AML-193 (cell line): ENCODE results near the gene AUNIP.

Experiments
- DNase-seq, 2 experiments: peaks; one replicate each; lab custom pipeline; 2025; lab: John Stamatoyannopoulos, UW

AUNIP gene

DNA sequence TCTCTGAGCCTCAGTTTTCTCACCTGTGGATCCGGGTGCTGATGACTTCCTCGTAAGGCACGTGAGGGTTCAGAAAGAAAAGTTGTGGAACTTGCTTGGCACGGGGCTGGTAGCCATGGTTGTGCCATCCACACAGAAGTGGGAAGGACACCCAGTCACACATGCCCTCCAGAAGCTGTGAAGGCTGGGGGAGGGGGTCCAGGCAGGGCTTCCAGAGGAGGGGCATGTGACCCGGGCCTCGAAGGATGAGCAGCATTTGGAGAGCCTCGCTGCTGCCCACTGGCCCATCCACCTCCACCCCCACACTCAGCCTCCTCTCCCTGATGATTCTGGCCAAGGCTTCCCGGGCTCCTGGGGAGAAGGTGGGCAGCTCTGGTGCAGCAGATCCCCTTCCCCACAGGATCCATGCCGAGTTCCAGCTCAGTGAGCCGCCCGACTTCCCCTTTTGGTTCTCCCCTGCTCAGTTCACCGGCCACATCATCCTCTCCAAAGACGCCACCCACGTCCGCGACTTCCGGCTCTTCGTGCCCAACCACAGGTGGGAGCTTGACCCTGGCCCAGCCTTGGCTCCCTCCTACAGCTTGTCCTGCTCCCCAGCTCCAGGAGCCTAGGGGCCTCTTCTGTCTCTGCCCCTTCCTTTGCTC, 49.9 kb downstream of the AUNIP start:
- DNase-seq, result peak; percentile 45 to 63

DNA sequence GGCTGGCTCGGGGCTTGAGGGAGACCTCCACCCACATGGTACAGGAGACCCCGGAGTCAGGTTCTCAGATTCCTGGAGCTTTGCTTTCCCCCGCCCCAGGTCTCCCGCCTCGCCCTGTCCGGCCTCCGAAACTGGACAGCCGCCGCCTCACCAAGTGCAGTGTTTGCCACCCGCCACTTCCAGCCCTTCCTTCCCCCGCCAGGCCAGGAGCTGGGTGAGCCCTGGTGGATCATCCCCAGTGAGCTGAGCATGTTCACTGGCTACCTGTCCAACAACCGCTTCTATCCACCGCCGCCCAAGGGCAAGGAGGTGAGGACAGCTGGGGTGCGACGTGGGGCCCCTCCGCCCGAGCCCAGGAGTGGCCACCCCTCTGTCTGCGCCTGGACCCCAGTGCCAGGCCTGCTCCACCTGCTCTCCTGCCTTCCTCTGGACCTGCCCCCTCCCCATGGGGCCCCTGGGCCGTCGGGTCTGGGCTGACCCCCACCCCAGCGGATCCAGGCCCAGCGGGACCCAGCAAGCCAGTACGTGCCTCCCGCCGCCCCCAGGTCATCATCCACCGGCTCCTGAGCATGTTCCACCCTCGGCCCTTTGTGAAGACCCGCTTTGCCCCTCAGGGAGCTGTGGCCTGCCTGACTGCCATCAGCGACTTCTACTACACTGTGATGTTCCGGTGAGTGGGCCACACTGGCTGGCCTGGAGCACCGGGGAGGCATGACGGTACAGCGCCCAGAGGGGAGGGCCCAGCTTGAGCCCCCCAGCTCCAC, 50.6 kb downstream of the AUNIP start:
- DNase-seq, result no peak

DNA sequence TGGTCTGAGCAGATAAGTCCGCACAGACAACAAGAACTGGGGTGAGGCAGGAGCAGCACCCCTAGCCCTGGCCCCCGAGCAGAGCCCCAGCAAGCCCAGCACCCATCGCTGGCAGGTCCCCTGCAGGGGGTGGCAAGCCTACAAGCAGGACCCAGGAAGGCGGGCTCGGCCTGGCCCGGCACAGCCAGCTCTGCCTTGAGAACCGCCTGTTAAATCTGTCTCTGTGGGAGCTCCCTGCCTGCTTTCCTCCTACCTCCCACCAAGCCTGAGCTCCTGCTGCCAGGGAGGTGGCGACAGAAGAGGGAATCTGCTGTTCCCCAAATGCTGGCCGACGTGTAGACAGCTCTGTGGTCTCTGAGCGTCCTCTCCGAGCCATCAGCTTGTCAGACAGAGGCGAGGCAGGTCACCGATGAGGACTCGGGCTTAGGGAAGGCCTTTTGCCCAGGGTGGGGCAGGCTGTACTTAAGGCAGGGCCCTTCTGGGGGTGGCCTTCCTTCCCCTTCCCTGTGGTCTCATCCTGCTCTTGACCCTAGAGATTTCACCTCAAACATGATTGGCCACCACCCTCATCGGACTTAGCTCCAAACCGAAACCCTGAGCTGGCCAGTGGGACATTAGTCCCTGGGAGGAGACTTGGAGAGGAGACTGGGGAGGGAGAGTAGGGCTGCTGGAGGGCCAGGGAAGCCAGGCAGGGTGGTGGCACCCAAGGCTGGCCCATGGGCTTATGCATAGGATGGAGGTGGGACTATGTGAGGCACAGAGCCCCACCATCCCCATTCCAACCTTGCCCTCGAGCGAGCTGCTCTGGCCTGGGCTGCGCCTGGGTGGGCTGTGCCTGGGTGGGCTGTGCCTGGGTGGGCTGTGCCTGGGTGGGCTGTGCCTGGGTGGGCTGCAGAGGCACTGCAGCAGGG, 51.5 kb downstream of the AUNIP start:
- DNase-seq, result no peak

DNA sequence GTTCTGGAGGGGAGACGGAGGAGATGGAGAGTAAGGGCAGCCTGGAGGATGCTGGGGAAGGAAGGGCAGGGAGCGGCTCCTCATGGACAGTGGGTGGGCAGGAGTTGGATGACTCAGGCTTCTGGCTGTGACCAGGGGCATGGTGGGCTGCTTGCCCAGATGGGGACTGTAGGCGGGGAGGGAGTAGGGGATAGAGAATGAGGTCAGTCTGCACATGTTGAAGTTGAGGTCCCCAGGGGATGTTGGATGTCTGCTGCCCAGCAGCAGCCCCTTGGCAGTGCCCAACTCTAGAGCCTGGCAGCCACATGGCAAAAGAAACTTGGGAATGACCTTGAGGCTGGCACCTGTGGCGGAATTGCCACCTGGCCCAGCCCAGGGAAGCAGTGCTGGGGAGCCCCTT, 52.8 kb downstream of the AUNIP start:
- no peak for DNase-seq

- DNase-seq, result no peak
These were observed 53.4 kb downstream of the AUNIP start for GRCh38 chr1:25805863-25806225.

DNA sequence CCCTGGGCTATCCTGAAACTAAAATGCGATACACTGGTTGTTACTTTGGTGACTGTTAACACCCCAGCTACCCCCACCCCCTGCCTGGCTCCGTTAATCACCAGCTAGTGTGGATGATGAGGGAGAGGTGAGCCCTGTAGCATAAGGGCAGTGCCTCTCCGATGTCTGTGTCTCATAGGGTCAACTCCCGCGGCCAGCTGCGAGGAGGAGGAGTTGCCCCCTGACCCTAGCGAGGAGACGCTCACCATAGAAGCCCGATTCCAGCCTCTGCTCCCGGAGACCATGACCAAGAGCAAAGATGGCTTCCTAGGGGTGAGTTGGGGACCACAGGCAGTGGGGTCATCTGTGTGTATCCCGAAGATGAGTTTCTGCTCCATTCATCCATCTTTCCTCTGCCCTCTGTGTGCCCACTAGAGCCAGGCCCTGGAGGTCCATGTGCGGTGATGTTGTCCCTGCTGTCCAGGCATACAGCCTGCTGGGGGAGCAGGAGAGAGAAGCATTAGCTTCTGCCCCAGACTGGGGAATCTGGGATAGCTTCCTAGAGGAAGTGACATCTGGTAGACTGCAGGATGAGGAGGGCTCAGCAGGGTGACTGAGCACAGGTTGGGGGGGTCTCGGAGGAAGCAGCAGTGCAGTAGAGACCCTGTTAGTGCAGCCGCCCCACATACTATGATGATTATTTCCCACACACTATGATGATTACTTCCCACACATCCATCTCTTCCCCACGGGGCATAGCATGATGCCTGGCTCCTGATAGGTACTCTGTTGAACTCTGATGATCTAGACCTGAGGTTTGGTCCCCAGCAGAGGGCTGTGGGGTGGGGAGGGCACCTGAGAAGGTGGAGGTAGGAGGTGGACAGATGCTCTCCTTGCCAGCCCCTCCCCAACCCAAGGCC, 54.0 kb downstream of the AUNIP start:
- DNase-seq, result no peak

DNA sequence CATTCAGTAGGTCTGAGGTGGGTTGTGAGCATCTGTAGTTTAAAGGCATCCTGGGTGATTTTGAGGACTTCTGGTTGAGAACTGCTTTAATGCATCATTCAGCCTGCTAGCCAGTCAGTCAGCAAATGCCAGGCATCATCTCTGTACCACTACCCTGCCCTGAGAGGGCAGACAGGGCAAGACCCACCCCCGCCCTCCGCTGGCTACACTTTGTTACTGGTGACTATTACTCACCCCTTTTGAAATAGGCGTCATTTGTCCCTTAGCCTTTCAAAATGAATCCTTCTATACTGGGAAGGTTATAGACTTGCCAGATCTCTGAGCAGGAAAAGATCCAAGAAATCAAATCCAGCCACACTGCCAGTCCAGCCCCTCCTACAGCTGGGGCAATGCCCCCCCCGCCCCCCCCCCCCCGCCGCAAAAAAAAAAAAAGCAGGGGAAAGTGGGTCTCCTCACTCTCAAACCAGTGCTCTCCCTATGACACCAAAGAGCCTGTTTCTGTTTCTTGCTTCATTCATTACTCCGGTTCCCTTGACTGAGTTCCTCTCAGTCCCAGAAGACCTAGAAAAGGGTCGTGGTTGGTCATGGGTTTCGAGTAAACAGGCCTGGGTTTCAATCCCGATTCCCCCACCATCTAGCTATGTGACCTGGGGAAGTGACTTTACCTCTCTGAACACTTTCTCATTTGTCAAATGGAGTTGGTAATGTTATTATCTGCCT, 54.9 kb downstream of the AUNIP start:
- DNase-seq, result no peak

GRCh38 chr1:25803368-25803767, 55.9 kb downstream of the AUNIP start:
- no peak for DNase-seq

DNA sequence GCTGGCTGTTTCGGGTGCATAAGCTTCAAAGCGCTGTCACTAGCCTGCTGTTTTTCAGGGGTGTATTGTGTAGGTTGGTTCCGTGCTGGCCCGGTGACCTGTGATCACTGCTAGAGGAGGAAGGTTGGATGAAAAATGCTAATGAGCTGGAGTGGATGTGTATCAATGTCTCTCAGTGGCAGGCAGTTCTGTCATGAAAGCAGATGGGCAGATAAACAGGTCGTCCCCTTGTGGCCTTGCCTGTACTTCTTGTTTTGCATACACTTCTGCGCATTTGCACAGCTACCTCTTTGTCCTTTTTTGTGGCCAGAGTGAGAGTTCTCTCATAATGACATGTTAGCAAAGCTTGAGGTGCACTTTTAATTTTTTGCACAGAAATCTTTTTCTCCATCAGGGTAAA, 56.3 kb downstream of the AUNIP start:
- peak; percentile 10 to 27 for DNase-seq

DNA sequence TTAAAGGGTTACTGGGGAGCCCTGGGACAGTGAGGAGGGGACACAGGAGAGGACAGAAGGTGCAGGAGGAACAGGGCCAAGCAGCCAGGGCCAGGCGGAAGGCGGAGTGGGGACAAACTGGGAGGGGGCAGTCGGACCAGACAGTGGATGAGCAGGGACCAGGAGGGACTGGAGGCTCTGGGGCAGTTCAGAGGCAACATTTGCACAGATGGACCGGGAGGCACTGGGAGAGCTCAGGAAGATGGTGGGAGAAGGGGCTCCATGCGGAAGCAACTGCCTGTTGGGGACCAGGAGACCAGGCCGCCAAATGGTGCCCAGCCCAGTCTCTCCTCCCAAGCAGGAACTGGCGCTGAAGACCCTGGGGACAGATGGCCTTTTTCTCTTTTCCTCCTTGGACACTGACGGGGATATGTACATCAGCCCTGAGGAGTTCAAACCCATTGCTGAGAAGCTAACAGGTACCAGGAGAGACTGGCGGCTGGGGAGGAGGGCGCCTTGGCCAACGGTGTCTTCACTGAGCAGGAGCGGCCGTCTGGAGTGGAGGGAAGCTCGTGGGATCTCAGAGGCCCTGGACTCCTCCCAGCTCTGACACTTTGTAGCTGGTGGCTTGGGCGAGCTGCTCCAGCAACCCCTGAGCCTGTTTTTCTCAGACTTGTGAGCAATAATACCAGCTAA, 58.4 kb downstream of the AUNIP start:
- no peak for DNase-seq

DNA sequence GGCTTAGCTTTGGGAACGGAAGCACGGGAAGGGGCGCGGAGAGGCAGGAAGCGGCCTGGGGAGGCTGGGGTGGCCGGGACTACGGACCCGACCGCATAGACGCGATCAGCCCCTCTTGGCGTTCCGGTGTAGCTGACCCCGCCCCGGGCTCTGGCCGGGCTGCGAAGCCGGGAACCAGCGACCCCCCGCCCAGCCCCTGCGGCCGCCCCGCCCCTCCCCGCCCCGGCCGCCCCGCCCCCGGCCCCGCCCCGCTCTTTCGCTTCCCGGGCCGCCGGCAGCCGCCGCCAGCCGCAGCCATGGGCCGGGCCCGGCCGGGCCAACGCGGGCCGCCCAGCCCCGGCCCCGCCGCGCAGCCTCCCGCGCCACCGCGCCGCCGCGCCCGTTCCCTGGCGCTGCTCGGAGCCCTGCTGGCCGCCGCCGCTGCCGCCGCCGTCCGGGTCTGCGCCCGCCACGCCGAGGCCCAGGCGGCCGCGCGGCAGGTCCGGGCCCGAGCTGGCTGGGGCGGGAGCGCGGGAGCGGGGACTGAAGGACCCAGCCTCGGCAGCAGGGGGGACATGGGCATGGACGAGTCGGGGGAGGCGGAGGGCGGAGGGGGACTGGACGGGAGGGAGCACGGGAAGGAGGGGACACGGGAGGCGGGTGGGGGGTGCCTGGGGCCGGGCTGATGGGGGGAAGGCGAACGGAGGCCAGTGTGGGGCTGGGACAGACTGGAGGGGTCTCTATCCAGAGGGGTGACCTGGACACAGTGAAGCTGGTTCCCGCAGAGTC, 59.1 kb downstream of the AUNIP start, which contains the start of gene SELENON:
TSS of gene SELENON (plus strand) at position 259 of the 768 bp plus-strand sequence. CDS start at position 297, 38 bp downstream.
- no peak for DNase-seq

DNA sequence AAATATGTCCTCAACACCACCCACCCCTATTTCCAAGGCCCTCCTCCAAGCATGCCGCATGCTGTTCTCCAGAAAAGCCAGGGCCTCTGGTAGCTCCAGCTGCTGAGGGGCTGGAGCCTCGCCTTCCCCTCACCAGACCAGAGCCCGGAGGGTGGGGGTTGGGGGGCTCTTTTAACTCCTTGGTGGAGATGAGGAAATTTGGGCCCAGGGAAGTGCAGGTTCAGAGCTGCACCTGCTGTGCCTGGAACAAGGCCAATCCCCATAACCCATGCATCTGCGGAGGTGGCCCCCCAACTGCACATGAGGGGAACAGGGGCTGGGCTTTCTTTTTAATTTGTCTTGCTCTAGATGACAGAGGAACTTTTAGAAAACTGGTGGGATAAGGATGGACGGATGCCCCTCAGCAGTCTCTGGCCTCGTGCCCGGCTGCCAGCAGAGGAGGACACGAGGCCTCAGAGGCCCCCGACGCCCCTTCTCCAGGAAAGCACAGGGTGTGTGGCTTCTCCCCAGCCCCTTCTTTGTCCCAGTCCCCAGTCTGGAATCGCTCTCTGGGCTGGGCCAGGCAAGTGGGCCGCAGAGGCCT, 59.8 kb downstream of the AUNIP start:
- DNase-seq, result no peak

DNA sequence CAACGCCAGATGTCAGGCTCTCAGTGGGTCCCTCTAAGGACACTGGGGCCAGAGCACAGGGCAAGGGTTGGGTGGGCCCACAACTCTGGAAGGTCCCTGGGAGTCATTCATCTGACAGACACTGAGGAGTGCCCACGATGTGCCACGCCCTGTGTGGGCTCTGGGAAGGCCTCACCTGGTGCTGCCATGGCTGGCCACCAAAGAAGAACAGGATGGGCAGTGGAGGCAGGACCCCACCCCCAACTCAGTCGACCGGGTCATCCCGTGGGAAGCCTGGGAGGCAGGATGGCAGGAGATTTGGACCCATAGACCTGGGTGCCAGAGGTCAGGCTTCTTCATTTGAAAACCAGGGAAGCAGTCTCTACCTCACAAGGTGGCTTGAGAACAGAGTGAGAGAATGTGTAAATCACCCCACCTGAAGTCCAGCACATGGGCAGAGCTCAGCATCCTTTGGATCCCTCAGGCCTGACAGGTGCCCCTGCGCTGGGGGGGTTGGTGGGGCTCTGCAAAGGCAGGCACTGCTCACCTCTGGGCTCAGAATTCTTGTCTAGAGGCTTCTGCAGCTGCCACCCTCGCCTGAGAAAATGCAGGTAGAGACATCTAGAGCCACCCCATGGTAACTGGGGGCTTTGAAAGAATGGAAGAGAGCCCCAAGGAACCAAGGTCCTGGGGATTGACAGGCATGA, 60.4 kb downstream of the AUNIP start:
- no peak for DNase-seq

DNA sequence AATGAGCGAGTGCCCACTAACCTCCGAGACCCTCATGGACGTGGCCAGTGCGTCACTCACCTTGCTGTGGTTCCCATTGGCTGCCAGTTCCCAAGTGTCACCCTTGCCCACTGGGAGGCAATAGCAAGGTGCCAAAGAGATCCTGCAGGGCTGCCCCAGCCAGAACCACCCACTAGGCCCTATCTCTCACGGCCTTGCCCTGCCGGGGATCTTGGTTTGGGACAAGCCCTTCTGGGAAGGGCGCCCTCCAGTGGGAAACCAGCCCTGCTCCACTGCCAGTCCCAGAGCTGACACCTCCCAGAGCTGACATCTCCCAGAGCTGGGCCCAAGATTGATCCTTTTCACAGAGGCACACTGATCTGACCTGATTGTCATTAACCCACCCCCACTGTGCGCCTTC, 61.3 kb downstream of the AUNIP start:
- peak; percentile 20 to 31 for DNase-seq

GRCh38 chr1:25796811-25797458, 62.3 kb downstream of the AUNIP start:
- DNase-seq, result peak; percentile 69 to 76

DNA sequence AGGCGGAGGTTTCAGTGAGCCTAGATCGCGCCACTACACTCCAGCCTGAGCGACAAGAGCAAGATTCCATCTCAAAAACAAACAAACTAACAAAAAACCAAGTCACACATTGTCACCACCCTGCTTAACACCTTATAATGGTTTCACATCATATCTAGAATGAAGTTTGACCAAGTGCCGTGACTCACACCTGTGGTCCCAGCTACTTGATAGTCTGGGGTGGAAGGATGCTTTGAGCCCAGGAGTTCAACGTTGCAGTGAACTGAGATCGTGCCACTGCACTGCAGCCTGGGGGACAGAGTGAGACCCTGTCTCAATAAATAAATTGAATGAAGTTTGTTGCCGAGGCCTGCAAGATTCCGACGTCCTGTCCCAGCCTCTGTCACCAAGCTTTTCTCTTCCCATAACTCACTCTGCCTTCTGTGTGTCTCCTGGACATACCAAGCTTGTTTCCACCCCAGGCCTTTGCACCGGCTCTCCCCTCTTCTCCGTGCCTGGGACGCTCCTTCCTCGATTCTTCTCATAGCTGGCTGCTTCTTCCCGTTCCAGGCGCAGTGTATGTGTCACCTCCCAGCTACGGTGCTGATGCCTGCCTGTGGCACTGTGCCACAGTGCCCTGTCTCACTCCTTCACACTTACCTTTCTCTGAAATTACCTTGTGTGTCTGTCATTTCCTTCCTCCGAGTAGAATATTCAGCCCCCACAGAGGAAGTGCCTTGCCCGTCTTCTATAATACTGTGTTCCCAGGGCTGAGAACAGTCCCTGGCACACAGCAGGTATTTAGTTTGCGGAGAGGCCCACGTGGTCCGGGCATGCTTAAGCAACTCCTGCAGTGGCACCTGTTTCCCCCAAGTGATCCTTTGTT, 63.1 kb downstream of the AUNIP start:
- DNase-seq, result no peak

DNA sequence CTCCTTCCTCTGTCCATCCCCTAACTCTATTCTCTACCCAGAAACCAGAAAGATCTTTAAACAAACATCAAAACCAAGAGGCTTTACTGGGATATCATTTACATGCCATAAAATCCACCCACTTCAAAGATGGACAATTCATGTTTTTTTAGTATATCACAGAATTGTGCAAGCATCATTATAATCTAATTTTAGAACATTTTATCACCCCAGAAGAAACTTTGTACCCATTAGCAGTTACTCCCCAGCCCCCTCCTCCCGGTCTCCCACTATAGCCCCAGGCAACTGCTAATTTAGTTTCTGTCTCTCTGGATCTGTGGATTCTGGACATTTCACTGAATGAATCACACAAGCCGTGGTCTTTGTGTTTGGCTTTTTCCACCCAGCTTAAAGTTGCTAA, 64.0 kb downstream of the AUNIP start:
- DNase-seq, result no peak
